Measurements from ENCODE around the gene DSTYK. TPM values are rescaled to one million over a fixed set of nuclear protein-coding genes. Genes with fewer than 3 reads are reported as not detected.
"Not testable (repeated sequence)": the region's sequence is repeated elsewhere in the genome, so short reads cannot be mapped to it uniquely, and the experiment has no call there.

DSTYK gene
- total RNA-seq, 1 donor from 2014 or later = 34.2 TPM

GRCh38 chr1:205180331-205180730, 31.2 kb downstream of the DSTYK start:
- Mint-ChIP-seq H3K4me1 (ENCODE audit: low read depth) (peaks cover 39% of the 10 kb centered on the region), H3K36me3 (ENCODE audit: low read depth) (peaks cover 45% of the 10 kb centered on the region)
- DNase-seq (ENCODE audit: low spot score); H3K27me3 Mint-ChIP-seq (ENCODE audit: insufficient read depth); H3K27ac Mint-ChIP-seq; H3K9me3 Mint-ChIP-seq; intact Hi-C loops (cut with micrococcal nuclease); H3K4me3 Mint-ChIP-seq: not testable (repeated sequence)

DNA sequence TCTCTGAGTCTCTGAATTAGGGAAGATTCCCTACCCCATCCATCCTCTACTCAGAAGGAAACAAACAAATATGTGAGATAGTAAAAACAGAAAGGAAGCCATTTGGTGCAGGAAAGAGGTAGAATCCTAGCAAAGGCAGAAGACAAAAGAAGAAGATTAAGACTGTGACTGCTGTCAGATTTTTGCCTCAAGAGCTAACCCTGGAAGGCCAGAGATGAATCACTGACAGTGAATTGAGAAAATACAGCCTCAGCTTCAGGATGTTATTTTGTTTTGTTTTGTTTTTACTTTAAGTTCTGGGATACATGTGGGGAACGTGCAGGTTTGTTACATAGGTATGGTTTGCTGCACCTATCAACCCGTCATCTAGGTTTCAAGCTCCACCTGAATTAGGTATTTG, 31.7 kb downstream of the DSTYK start:
- Mint-ChIP-seq H3K27ac (peak overlapping the region; percentile 14), H3K4me3 (no peak overlapping the region), H3K27me3 (ENCODE audit: insufficient read depth) (no peaks in the 10 kb centered on the region), H3K36me3 (ENCODE audit: low read depth) (peaks cover 43% of the 10 kb centered on the region), H3K4me1 (ENCODE audit: low read depth) (peaks cover 39% of the 10 kb centered on the region), H3K9me3 (no peaks in the 10 kb centered on the region)
- intact Hi-C loops (cut with micrococcal nuclease) = no loop called here
- DNase-seq (ENCODE audit: low spot score) = no peak

DNA sequence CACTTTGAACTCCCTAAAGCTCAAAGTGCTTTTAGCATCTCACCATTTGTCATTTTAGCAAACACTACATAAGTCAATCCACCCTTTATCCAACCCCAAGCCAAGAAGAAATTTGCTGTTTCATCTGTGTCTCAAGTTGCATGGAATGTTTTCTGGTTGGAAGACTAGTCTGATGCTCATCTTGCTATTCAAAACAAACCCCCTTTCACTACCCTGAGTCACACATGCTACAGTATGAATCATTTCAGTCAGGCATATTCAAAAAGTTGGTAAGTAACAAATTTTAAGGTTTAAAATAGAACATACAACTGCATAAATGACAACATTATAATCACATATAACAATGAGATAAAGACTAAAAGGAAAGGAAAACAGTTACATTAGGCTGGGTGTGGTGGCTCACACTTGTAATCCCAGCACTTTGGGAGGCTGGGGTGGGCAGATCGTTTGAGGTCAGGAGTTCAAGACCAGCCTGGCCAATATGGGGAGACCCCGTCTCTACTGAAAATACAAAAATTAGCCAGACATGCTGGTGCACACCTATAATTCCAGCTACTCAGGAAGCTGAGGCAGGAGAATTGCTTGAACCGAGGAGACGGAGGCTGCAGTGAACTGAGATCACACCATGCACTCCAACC, 38.7 kb downstream of the DSTYK start:
- peaks cover 37% of the 10 kb centered on the region for H3K4me1 Mint-ChIP-seq (ENCODE audit: low read depth)
- H3K27ac Mint-ChIP-seq = peak overlapping the region; percentile 81
- H3K36me3 Mint-ChIP-seq (ENCODE audit: low read depth) = peaks cover 44% of the 10 kb centered on the region
- DNase-seq (ENCODE audit: low spot score) = no peak
- intact Hi-C loops (cut with micrococcal nuclease) = loop anchor here (1.0 to 2.0 kb wide), 3 partner anchors 38 to 83 kb away; partner anchors contain the start of gene DSTYK
- no peaks in the 10 kb centered on the region for H3K27me3 Mint-ChIP-seq (ENCODE audit: insufficient read depth)
- peak overlapping the region; percentile 45 for H3K4me3 Mint-ChIP-seq
- no peaks in the 10 kb centered on the region for H3K9me3 Mint-ChIP-seq

DNA sequence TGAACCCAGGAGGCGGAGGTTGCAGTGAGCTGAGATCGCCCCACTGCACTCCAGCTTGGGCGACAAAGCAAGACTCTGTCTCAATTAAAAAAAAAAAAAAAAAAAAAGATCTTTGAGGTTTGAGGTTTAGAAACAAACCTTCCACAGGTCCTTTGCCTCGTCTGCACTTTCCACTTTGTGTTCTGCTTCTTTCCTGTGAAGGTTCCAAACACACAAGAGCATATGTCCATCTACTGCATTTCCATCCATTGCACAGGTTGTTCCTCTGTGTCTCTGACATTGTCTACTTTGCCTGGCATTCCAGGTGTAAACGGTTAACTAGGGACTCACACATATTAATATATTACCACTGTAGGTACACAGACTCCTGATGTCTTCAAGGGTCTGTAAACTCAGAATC, 40.1 kb downstream of the DSTYK start:
- intact Hi-C loops (cut with micrococcal nuclease) = loop anchor here (1.0 kb wide), 1 partner anchor 28 kb away; no protein-coding TSS in a partner anchor
- Mint-ChIP-seq H3K36me3 (ENCODE audit: low read depth) (peaks cover 47% of the 10 kb centered on the region), H3K27me3 (ENCODE audit: insufficient read depth) (no peaks in the 10 kb centered on the region), H3K27ac (peak overlapping the region; percentile 64), H3K9me3 (no peaks in the 10 kb centered on the region), H3K4me1 (ENCODE audit: low read depth) (peaks cover 42% of the 10 kb centered on the region), H3K4me3 (peak overlapping the region; percentile 40)
- no peak for DNase-seq (ENCODE audit: low spot score)

- H3K4me1 Mint-ChIP-seq (ENCODE audit: low read depth) = peaks cover 42% of the 10 kb centered on the region
- DNase-seq (ENCODE audit: low spot score) = no peak
- no peaks in the 10 kb centered on the region for H3K27me3 Mint-ChIP-seq (ENCODE audit: insufficient read depth)
- intact Hi-C loops (cut with micrococcal nuclease) = loop anchor here (1.0 kb wide), 1 partner anchor 29 kb away; no protein-coding TSS in a partner anchor
- H3K4me3 Mint-ChIP-seq = no peak overlapping the region
- H3K9me3 Mint-ChIP-seq = no peaks in the 10 kb centered on the region
- peaks cover 49% of the 10 kb centered on the region for H3K36me3 Mint-ChIP-seq (ENCODE audit: low read depth)
- peak overlapping the region; percentile 30 for H3K27ac Mint-ChIP-seq
These were observed 40.8 kb downstream of the DSTYK start for GRCh38 chr1:205170532-205171269.

- Mint-ChIP-seq H3K9me3 (no peaks in the 10 kb centered on the region), H3K27me3 (ENCODE audit: insufficient read depth) (no peaks in the 10 kb centered on the region), H3K4me3 (no peak overlapping the region), H3K36me3 (ENCODE audit: low read depth) (peaks cover 56% of the 10 kb centered on the region), H3K4me1 (ENCODE audit: low read depth) (peaks cover 42% of the 10 kb centered on the region), H3K27ac (no peak overlapping the region)
- intact Hi-C loops (cut with micrococcal nuclease) = no loop called here
- no peak for DNase-seq (ENCODE audit: low spot score)
These were observed 42.3 kb downstream of the DSTYK start for GRCh38 chr1:205169248-205169647.

DNA sequence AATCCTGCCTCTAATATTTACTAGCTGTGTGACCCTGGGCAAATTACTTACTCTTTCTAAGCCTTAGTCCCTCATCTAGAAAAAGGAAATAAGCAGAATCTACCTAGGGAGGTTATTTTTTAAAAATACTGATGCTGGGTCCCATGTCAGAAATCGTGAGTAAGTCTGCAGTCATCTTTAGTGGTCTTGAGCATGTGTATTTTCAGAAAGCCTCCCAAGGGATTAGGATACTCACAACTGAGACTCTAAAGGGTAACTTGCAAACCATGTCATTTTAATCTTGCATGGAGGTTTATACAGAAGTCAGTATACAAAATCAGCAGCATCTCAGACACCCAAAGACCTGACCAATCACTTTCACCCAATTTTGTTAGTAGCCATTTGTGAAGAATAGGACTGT, 43.2 kb downstream of the DSTYK start:
- Mint-ChIP-seq H3K36me3 (ENCODE audit: low read depth) (peaks cover 64% of the 10 kb centered on the region), H3K4me3 (no peak overlapping the region)

GRCh38 chr1:205162301-205162700, 49.2 kb downstream of the DSTYK start:
- intact Hi-C loops (cut with micrococcal nuclease) = no loop called here
- no peaks in the 10 kb centered on the region for H3K27me3 Mint-ChIP-seq (ENCODE audit: insufficient read depth)
- no peak overlapping the region for H3K4me3 Mint-ChIP-seq
- peaks cover 10% of the 10 kb centered on the region for H3K4me1 Mint-ChIP-seq (ENCODE audit: low read depth)
- no peak overlapping the region for H3K27ac Mint-ChIP-seq
- H3K9me3 Mint-ChIP-seq = peaks cover 5% of the 10 kb centered on the region
- peaks cover 74% of the 10 kb centered on the region for H3K36me3 Mint-ChIP-seq (ENCODE audit: low read depth)
- DNase-seq (ENCODE audit: low spot score) = no peak

More for the DNA sequence above, 43.2 kb downstream of the DSTYK start:
- no peak overlapping the region for H3K27ac Mint-ChIP-seq
- peaks cover 47% of the 10 kb centered on the region for H3K4me1 Mint-ChIP-seq (ENCODE audit: low read depth)
- no peaks in the 10 kb centered on the region for H3K9me3 Mint-ChIP-seq
- DNase-seq (ENCODE audit: low spot score) = no peak
- H3K27me3 Mint-ChIP-seq (ENCODE audit: insufficient read depth) = no peaks in the 10 kb centered on the region
- intact Hi-C loops (cut with micrococcal nuclease) = no loop called here

- intact Hi-C loops (cut with micrococcal nuclease) = no loop called here
These were observed 50.4 kb downstream of the DSTYK start for GRCh38 chr1:205161076-205161475.

GRCh38 chr1:205158048-205158616, 53.4 kb downstream of the DSTYK start:
- intact Hi-C loops (cut with micrococcal nuclease) = no loop called here
- Mint-ChIP-seq H3K4me3 (no peak overlapping the region), H3K27ac (no peak overlapping the region), H3K27me3 (ENCODE audit: insufficient read depth) (no peaks in the 10 kb centered on the region), H3K36me3 (ENCODE audit: low read depth) (peaks cover 83% of the 10 kb centered on the region), H3K9me3 (peaks cover 23% of the 10 kb centered on the region), H3K4me1 (ENCODE audit: low read depth) (no peaks in the 10 kb centered on the region)
- no peak for DNase-seq (ENCODE audit: low spot score)

More at GRCh38 chr1:205161076-205161475, 50.4 kb downstream of the DSTYK start:
- H3K9me3 Mint-ChIP-seq = peaks cover 17% of the 10 kb centered on the region
- no peak overlapping the region for H3K27ac Mint-ChIP-seq
- no peaks in the 10 kb centered on the region for H3K27me3 Mint-ChIP-seq (ENCODE audit: insufficient read depth)
- H3K4me3 Mint-ChIP-seq = no peak overlapping the region
- H3K36me3 Mint-ChIP-seq (ENCODE audit: low read depth) = peaks cover 77% of the 10 kb centered on the region
- H3K4me1 Mint-ChIP-seq (ENCODE audit: low read depth) = peaks cover 5% of the 10 kb centered on the region
- DNase-seq (ENCODE audit: low spot score) = no peak

- H3K27me3 Mint-ChIP-seq (ENCODE audit: insufficient read depth); H3K4me3 Mint-ChIP-seq; H3K27ac Mint-ChIP-seq; DNase-seq (ENCODE audit: low spot score); H3K4me1 Mint-ChIP-seq (ENCODE audit: low read depth); intact Hi-C loops (cut with micrococcal nuclease): not testable (repeated sequence)
- Mint-ChIP-seq H3K36me3 (ENCODE audit: low read depth) (peaks cover 71% of the 10 kb centered on the region), H3K9me3 (peaks cover 23% of the 10 kb centered on the region)
These were observed 55.7 kb downstream of the DSTYK start for GRCh38 chr1:205155665-205156377.

- H3K9me3 Mint-ChIP-seq = peaks cover 19% of the 10 kb centered on the region
- H3K4me1 Mint-ChIP-seq (ENCODE audit: low read depth) = no peaks in the 10 kb centered on the region
- no peaks in the 10 kb centered on the region for H3K27me3 Mint-ChIP-seq (ENCODE audit: insufficient read depth)
- no peak for DNase-seq (ENCODE audit: low spot score)
- peaks cover 63% of the 10 kb centered on the region for H3K36me3 Mint-ChIP-seq (ENCODE audit: low read depth)
- no peak overlapping the region for H3K4me3 Mint-ChIP-seq
- intact Hi-C loops (cut with micrococcal nuclease) = no loop called here
- no peak overlapping the region for H3K27ac Mint-ChIP-seq
These were observed 59.0 kb downstream of the DSTYK start for GRCh38 chr1:205152505-205152904.

Data from activated T-helper 1 cell treated with anti-CD3 and anti-CD28 coated beads, Interleukin-12 subunit alpha, Interleukin-12 subunit beta, Interleukin-2, Interleukin-4 antibody, amounts not matched to agents 30 ng/mL and 10 ng/mL and 1 ng/mL, durations not matched to agents 14 hours and 24 hours and 36 hours (primary cell).